ENCODE measurements around the gene PBX2.

DNA sequence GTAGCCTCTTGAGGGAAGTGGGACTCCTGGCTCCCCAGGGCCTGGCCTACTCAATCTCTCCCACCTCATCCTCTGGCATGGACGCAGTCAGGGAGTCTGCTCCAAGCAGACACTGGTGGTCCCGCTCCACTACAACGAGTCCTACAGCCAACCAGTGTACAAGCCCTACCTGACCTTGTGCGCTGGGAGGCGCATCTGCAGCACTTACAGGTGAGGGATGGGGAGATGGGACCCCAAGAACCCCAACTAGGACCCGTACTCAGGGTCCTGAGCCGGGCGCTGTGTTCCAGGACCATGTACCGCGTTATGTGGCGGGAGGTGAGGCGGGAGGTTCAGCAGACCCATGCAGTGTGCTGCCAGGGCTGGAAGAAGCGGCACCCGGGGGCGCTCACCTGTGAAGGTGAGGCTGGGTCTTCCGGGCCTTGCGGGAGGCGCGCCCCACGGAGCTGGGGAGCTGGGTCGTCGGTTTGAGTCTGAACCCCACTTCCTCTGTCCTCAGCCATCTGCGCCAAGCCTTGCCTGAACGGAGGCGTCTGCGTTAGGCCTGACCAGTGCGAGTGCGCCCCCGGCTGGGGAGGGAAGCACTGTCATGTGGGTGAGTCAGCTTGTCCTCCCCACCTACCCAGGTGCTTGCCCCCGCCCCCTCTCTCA is 23.5 kb downstream of the PBX2 start:
- TF ChIP-seq, protein P1, sequence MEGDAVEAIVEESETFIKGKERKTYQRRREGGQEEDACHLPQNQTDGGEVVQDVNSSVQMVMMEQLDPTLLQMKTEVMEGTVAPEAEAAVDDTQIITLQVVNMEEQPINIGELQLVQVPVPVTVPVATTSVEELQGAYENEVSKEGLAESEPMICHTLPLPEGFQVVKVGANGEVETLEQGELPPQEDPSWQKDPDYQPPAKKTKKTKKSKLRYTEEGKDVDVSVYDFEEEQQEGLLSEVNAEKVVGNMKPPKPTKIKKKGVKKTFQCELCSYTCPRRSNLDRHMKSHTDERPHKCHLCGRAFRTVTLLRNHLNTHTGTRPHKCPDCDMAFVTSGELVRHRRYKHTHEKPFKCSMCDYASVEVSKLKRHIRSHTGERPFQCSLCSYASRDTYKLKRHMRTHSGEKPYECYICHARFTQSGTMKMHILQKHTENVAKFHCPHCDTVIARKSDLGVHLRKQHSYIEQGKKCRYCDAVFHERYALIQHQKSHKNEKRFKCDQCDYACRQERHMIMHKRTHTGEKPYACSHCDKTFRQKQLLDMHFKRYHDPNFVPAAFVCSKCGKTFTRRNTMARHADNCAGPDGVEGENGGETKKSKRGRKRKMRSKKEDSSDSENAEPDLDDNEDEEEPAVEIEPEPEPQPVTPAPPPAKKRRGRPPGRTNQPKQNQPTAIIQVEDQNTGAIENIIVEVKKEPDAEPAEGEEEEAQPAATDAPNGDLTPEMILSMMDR (IDR thresholded peaks at IDR 0.05; ENCODE audit: low read length): peak; percentile 78
- no peak for TF ChIP-seq EZH2 (IDR thresholded peaks at IDR 0.05; ENCODE audit: borderline replicate concordance, low read length)

All from OCI-LY1 (cell line).